GM21786 (cell line): ENCODE results near the gene ST6GALNAC6.
"Not testable (repeated sequence)": the region's sequence is repeated elsewhere in the genome, so short reads cannot be mapped to it uniquely, and the experiment has no call there.

Experiments used
- ATAC-seq: cut with Tn5 transposase; IDR thresholded peaks from one replicate; pipeline ENCODE4 v1.9.1; 2021; ENCODE audit not compliant: unreplicated experiment

Gene ST6GALNAC6

GRCh38 chr9:127837346-127837745 lies 62.1 kb downstream of the ST6GALNAC6 start:
- ATAC-seq = no peak

- ATAC-seq = not testable (repeated sequence)
These were observed 62.8 kb downstream of the ST6GALNAC6 start for GRCh38 chr9:127836561-127836960.

GRCh38 chr9:127835991-127836516 lies 63.3 kb downstream of the ST6GALNAC6 start:
- ATAC-seq = no peak
